Measurements from ENCODE around the gene PTGER3. TPM values are rescaled to one million over a fixed set of nuclear protein-coding genes. Genes with fewer than 3 reads are reported as not detected.

The PTGER3 gene
- total RNA-seq, 1 donor from 2014 or later, result 0.22 TPM

DNA sequence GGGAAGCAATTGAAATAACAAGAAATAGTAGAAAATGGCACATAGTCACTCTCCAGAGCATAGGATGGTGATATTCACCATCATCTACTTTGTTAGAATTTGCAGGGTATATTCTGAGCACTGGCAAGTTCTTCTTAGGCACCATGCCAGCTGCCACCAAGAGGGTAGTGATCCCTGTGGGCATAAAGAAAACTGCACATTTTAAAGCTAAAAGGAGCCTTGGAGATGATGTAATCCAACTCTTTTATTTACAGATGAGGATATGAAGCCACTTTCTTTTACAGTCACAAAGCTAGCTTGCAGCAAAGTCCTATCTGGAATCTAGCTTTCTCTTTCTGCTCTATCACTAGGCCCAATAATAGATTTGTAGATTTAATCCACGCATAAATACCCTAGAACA, 69.0 kb downstream of the PTGER3 start:
- H3K9me3 Mint-ChIP-seq, result no peaks in the 10 kb centered on the region
- POLR2A ChIA-PET, result no interaction called here
- CTCF ChIA-PET, result no interaction called here
- no peaks in the 10 kb centered on the region for H3K36me3 Mint-ChIP-seq (ENCODE audit: low read depth)
- TF ChIP-seq, protein P1, sequence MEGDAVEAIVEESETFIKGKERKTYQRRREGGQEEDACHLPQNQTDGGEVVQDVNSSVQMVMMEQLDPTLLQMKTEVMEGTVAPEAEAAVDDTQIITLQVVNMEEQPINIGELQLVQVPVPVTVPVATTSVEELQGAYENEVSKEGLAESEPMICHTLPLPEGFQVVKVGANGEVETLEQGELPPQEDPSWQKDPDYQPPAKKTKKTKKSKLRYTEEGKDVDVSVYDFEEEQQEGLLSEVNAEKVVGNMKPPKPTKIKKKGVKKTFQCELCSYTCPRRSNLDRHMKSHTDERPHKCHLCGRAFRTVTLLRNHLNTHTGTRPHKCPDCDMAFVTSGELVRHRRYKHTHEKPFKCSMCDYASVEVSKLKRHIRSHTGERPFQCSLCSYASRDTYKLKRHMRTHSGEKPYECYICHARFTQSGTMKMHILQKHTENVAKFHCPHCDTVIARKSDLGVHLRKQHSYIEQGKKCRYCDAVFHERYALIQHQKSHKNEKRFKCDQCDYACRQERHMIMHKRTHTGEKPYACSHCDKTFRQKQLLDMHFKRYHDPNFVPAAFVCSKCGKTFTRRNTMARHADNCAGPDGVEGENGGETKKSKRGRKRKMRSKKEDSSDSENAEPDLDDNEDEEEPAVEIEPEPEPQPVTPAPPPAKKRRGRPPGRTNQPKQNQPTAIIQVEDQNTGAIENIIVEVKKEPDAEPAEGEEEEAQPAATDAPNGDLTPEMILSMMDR (IDR thresholded peaks at IDR 0.05), result no peak
- H3K27ac Mint-ChIP-seq, result no peak overlapping the region
- DNase-seq (no peak), ATAC-seq (ENCODE audit: low read depth) (no peak)
- no peak overlapping the region for H3K4me3 Mint-ChIP-seq
- H3K4me1 Mint-ChIP-seq, result peaks cover 4% of the 10 kb centered on the region
- intact Hi-C loops (cut with micrococcal nuclease), result no loop called here
- peaks cover 6% of the 10 kb centered on the region for H3K27me3 Mint-ChIP-seq

DNA sequence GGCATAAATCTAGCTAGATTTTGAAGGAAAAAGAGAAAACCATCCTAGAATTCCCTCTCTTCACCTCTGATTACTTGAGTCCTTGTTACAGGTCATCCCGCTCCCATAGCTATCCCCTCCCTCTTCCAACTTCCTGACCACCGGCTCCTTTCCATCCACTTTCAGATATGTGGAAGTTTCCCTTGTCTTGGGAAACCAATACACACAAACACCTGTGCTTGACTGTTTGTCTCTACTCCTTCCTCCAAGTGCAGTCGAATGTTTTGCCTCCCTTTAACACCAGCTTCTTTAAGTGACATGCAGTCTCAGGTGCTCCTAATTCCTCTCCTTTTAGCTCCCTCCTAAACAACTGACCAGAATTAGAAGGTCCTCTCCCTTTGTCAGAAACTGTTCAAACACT, 70.0 kb downstream of the PTGER3 start:
- no peak overlapping the region for H3K27ac Mint-ChIP-seq
- no peaks in the 10 kb centered on the region for H3K9me3 Mint-ChIP-seq
- no peak overlapping the region for H3K4me3 Mint-ChIP-seq
- ATAC-seq (ENCODE audit: low read depth), result no peak
- CTCF ChIA-PET, result interaction anchor here (0.8 kb wide), 1 partner anchor 12 kb away, joined by 3 read pairs; no protein-coding TSS in a partner anchor
- TF ChIP-seq, protein P1 (IDR thresholded peaks at IDR 0.05), result no peak
- POLR2A ChIA-PET, result no interaction called here
- intact Hi-C loops (cut with micrococcal nuclease), result no loop called here
- DNase-seq, result no peak
- H3K36me3 Mint-ChIP-seq (ENCODE audit: low read depth), result no peaks in the 10 kb centered on the region
- H3K27me3 Mint-ChIP-seq, result peaks cover 5% of the 10 kb centered on the region
- H3K4me1 Mint-ChIP-seq, result peaks cover 4% of the 10 kb centered on the region

DNA sequence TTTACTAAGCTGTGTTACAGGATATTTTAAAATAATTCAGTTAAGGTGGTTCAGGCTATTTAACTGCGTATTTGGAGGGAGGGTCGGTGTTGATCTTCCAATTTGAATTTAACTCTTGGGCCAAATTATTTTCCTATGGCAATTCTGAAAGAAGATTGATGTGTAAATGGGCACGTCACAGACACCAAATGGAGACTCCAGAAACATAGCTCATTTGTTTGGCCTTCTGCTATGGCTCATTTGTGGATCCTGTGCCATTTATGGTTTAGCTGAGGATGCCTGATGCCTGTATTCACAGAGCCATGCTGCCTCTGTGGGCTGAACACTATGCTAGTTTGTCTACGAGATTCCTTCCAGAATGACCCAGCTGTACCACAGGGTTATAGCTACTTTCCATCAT, 70.6 kb downstream of the PTGER3 start:
- H3K9me3 Mint-ChIP-seq, result no peaks in the 10 kb centered on the region
- intact Hi-C loops (cut with micrococcal nuclease), result no loop called here
- CTCF ChIA-PET, result interaction anchor here (0.8 kb wide), 1 partner anchor 11 kb away, joined by 3 read pairs; no protein-coding TSS in a partner anchor
- H3K4me1 Mint-ChIP-seq, result peaks cover 4% of the 10 kb centered on the region
- no peak overlapping the region for H3K27ac Mint-ChIP-seq
- H3K4me3 Mint-ChIP-seq, result no peak overlapping the region
- DNase-seq, result no peak
- H3K27me3 Mint-ChIP-seq, result peaks cover 5% of the 10 kb centered on the region
- POLR2A ChIA-PET, result no interaction called here
- H3K36me3 Mint-ChIP-seq (ENCODE audit: low read depth), result no peaks in the 10 kb centered on the region
- ATAC-seq (ENCODE audit: low read depth), result no peak
- TF ChIP-seq, protein P1 (IDR thresholded peaks at IDR 0.05), result no peak

DNA sequence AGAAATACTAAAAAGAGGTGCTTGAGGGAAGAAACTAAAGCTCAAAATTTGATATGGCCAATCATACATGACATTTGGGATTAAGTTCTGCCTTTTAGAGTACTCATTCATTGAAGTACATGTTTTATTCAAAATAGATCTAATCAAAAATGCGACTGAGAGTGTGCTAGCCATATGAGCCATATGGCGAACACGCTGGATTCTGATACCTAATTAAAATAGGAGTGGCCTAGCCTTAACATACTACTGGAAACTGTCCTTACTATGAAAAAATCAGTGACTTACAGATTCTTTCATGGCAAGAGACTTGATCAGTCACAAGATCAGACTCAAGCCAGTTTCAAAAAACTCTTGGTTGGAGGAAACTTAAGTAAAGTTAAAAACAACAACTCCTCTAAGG, 73.9 kb downstream of the PTGER3 start:
- CTCF ChIA-PET, result no interaction called here
- H3K9me3 Mint-ChIP-seq, result no peaks in the 10 kb centered on the region
- intact Hi-C loops (cut with micrococcal nuclease), result no loop called here
- ATAC-seq (ENCODE audit: low read depth) (no peak), DNase-seq (no peak)
- no peaks in the 10 kb centered on the region for H3K36me3 Mint-ChIP-seq (ENCODE audit: low read depth)
- no peak overlapping the region for H3K4me3 Mint-ChIP-seq
- no peaks in the 10 kb centered on the region for H3K4me1 Mint-ChIP-seq
- H3K27me3 Mint-ChIP-seq, result peaks cover 3% of the 10 kb centered on the region
- POLR2A ChIA-PET, result no interaction called here
- H3K27ac Mint-ChIP-seq, result no peak overlapping the region
- TF ChIP-seq, protein P1 (IDR thresholded peaks at IDR 0.05), result no peak

DNA sequence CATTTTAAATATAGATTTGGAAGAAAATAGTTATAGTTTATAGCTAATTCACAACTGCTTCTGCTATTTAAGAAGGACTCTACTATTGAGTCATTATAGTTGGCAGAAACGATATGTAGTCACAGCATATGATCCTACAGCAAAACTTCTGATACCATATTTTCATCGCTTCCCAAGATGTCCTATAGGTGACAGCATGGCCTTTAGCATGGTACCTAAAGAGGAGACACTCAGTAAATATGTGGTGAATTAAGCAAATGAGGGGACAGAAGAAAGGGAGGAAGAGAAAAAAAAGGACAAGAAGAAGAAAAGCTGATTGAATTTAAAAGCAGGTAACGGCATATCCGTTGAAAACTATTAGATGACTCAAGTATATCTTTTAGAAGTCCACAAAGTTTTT, 77.2 kb downstream of the PTGER3 start:
- DNase-seq, result no peak
- CTCF ChIA-PET, result no interaction called here
- Mint-ChIP-seq H3K27ac (no peak overlapping the region), H3K9me3 (peaks cover 2% of the 10 kb centered on the region), H3K4me1 (no peaks in the 10 kb centered on the region), H3K4me3 (no peak overlapping the region), H3K36me3 (ENCODE audit: low read depth) (no peaks in the 10 kb centered on the region), H3K27me3 (no peaks in the 10 kb centered on the region)
- intact Hi-C loops (cut with micrococcal nuclease), result no loop called here
- TF ChIP-seq, protein P1 (IDR thresholded peaks at IDR 0.05), result no peak
- POLR2A ChIA-PET, result no interaction called here
- ATAC-seq (ENCODE audit: low read depth), result no peak
